ENCODE data around the gene CLDND2.

The CLDND2 gene

GRCh38 chr19:51380379-51380778 lies 11.6 kb upstream of the CLDND2 start:
- DNase-seq, result no peak

GRCh38 chr19:51377422-51377821 lies 8.6 kb upstream of the CLDND2 start:
- DNase-seq, result no peak

- no peak for DNase-seq
These were observed 6.9 kb upstream of the CLDND2 start for GRCh38 chr19:51375504-51376221.

DNA sequence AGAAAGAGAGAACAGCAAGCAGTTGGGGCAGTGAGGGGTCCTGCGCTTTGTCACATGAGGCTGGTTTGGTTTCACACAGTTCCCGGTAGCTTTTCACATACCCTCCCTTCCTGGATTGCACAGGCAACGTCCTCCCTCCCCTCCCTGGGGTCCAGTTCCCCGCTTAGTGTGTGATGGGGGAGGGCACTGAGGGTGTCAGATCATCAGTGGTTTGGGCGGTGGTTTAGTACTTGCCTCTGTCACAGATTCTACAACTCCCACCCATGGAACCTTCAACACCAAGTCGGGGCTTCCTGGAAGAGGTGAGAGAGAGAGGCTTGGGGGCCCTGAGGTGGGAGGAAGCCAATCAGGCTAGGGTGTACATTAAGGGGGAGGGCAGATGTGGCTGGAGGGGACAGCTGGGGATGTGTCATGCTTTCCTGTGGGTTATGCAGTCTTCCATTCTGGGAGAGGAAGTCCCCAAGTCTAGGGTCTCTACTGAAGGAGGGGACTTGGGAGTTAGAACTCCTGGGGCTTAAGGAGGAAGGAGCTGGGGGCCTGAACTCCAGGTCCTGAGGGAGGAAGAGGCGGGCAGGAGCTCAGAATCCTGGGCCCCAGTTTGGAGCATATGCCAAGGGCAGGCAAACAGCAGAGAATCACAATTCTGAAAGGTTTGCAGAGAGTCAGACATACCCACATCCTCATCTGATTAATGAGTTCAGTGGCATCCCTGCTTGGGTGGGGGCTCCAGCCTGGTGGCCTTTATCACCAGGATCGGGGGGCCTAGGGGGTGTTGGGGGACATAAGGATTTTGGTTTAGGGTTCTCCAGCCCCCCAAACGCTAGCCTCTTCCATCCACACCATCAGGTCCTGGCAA lies 4.1 kb upstream of the CLDND2 start, which contains the start of gene NKG7:
Gene NKG7, minus strand, starts transcription at position 6 of the 856 bp plus-strand sequence. CDS start 119 bp downstream, outside the sequence.
- no peak for DNase-seq

GRCh38 chr19:51372021-51372648 lies 3.3 kb upstream of the CLDND2 start:
- no peak for DNase-seq

GRCh38 chr19:51371186-51371690 lies 2.4 kb upstream of the CLDND2 start:
- DNase-seq, result no peak

- no peak for DNase-seq
These were observed 1.4 kb upstream of the CLDND2 start for GRCh38 chr19:51370230-51370629.

DNA sequence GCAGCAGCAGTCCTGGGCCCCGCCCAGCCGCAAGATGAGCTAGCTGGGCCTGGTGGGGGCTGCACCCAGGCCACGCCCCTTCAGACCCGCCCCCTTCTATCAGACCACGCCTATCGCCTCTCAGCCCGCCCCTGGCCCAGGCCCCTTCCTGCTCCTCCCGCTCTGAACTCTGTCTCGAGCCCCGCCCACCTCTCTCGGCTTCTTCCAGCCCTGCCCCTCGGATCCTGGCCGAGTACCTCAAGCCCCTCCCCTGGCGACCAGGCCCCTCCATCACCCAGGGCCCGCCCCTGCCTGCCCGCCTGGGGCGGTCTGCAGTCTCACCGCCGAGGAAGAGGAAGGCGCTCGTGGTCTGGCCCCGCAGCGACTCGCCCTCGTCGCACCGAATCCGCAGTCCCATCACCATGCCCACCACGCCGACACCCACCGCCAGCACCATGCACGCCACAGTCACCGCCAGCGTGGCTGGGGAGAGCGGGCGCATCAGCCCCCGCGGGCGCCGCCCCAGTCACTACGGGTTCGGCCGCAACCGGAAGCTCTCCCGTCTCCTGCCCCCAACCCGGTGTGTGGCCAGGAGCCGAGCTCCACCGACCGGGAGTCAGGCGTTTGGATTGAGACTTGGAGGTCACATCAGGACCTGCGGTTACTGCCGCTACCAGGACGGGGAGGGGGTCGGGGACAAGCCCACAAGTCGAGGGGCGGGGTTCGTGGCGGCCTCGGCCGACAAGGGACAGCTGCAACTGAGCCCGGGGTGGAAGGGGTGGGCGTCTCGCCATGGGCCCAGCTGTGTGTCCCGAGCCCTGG lies 1.0 kb downstream of the CLDND2 start:
- DNase-seq, result no peak

DNA sequence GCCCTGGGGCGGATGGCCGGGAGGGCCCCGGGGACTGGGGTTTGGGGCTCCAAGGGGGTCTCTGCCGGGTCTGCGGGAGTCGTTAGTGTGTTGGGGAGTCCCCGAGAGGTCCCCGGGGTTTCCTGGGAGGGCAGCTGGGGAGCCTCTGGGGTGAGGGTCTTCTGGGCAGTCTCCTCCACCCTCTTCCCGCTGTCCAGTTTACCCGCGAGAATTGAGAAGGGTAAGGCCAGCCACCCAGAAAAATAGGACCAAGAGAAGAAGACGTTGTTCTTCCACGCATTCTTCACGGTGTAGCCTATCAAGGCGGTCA lies 1.6 kb downstream of the CLDND2 start:
- DNase-seq, result no peak

DNA sequence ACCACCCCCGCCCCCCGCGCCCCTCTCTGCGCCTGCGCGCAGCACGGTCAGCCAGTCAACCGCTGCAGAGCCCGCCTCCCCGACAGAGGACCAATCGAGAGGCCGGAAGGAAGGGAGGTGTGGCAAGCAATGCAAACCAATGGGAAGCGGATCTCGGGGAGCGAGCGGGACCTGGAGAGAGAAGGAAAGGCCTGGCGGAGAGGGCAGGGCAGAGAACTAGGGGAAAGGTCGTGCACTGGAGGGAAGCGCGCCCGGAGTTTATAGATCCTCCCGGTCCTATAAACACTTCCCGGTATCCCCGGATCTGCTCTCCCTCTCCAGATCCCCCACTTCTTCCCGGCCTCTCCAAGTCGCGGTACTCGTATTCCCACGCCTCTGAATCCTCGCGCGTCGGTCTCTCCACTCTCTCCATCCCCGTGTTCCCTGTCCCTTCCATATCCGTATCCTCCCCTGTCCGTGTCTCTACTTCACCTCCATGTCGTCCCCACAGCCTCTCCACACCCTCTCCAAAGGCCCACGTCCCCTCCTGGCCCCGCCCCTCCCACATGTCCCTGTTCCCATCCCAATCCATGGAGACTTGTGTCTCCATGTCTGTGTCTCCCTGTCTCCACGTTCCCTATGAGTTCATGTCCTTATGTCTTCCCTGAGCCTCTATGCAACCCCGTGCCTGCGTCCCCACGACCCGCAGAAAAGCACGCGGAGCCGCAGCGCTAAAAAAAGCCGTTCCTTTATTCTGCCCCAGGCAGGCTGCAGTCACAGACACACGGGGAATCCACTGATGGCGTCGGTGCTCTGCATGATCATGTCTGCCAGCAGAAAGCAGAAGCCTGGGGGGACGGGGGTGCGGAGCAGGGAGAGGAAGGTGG lies 2.2 kb downstream of the CLDND2 start:
- no peak for DNase-seq

DNA sequence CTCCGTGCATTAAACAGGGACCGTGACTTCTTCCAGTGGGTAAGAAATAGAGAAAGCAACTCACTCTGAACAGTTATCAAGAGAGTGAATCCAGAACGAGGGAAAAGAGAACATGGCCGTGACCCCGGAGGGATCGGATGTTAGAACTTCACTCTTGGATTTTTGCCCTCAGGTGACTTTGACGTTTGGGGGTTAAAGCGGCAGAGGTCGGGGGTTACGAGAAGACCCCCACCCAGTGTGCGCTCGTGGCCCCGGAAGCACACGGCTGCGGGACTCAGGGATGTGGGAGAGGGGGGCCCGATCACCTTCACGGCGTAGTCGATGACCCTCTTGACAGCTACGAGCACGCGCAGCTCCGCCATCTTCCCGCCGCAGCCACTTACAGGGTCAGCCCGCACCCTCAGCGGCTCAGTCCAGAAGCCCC lies 2.8 kb downstream of the CLDND2 start, which contains the start of gene ETFB:
Gene ETFB, minus strand, starts transcription at position 424 of the 424 bp plus-strand sequence. Its CDS starts 62 bp downstream, at position 362.
- no peak for DNase-seq

- no peak for DNase-seq
These were observed 3.4 kb downstream of the CLDND2 start for GRCh38 chr19:51365211-51365964.

GRCh38 chr19:51364200-51365106 lies 4.3 kb downstream of the CLDND2 start:
- no peak for DNase-seq

DNA sequence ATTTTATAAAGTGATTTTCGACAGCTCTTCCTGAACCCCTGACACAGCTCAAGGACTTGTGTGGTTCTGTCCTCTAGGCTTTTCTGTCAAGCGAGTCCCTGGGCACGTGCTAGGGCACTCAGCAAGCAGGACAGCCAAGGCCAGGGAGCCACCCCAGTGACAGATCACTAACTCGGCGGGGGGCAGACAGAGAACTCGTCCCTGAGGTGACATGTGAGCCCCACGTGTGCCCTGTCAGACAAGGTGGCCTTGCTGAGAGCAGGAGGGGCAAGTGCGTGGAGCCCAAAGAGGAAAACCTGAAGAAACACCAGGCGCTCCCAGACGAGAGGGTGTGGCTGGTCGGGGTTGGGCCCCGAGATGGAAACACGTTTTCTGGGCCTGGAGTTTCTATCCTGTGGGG lies 7.6 kb downstream of the CLDND2 start:
- DNase-seq, result no peak

- DNase-seq, result no peak
These were observed 9.5 kb downstream of the CLDND2 start for GRCh38 chr19:51359294-51359693.

- no peak for DNase-seq
These were observed 10.9 kb downstream of the CLDND2 start for GRCh38 chr19:51357952-51358351.

- no peak for DNase-seq
These were observed 12.5 kb downstream of the CLDND2 start for GRCh38 chr19:51356159-51356801.

GRCh38 chr19:51354742-51355148 lies 14.1 kb downstream of the CLDND2 start:
- no peak for DNase-seq

DNA sequence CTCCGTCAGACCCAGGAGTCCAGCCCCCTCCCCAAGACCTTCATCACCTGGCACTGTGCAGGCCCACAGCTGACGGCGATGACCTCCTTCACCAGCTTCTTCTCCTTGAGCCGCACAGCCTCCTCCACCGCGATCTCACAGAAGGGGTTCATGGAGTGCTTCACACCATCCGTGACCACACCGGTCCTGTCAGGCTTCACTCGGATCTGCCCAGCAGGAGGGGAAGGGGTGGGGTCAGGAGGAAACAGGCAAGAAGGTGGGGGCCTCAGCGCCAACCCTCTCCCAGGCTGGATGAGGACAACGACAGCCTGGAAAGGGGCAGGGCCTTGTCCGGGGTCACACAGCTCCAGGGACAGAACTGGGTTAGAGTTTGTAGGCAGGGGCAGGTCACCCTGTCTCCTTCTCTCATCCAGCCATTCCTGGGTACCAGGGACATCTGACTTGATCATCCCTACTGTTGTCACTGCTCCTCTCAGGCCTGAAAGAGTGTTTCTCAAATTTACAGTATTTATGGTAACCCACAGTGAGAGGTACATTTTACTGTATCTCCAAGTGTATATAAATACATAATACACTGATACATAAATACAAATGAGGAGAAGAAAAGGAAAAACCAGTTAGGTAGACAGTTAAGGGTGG lies 14.6 kb downstream of the CLDND2 start:
- DNase-seq, result no peak
